Smooth muscle cell of bladder (primary cell): ENCODE data around the gene C1orf116. TPM values are rescaled to one million over a fixed set of nuclear protein-coding genes. Genes with fewer than 3 reads are reported as not detected.

Experiments
- total RNA-seq: library from RNA; depleted of rRNA; stranded (reverse); fragments of >200 nt; gene quantifications from 2 replicates; pipeline ENCODE4 v1.2.3, GENCODE V29; 2014

The C1orf116 gene
- under 0.01 TPM in 1 of 2 replicates, not detected in the other for total RNA-seq

GRCh38 chr1:207032528-207033017 is at the start of gene C1orf116:
Gene C1orf116 (minus strand): TSS chr1:207032756. CDS start chr1:207027598, 5,158 bp downstream.

GRCh38 chr1:207052911-207053769 is 20.6 kb upstream of the C1orf116 start, which contains the start of gene PFKFB2:
Gene PFKFB2 (plus strand): TSS chr1:207053275. CDS start chr1:207054718, 1,443 bp downstream.

GRCh38 chr1:207051191-207051943 is 18.8 kb upstream of the C1orf116 start, which contains the start of gene YOD1:
Gene YOD1 (minus strand): TSS chr1:207051208. CDS start chr1:207051030, 178 bp downstream.

DNA sequence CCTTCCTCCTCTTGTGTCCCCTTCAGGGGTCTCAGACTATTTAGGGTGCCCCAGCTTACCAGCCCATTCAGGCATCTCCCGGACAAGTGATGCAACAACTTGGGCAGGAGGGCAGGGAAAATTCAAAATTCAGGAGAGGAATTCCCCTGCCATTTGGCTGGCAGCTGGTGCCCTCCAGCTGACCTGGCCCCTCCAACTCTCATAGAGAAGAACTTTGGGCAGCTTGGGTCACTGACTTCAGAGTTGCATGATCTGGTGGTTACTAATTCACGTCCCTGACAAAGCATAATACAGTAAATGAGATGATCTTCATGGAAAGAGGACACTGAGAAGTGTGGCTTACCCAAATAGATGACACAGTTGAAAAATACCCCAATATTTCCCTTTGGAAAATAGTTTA is 62.1 kb downstream of the C1orf116 start, which contains the start of gene FCAMR:
TSS of gene FCAMR (minus strand) at position 15 of the 400 bp plus-strand sequence. CDS start 335 bp downstream, outside the sequence.

Other genes with a start within 250 kb of the C1orf116 start
- 0.14 TPM in 1 of 2 replicates, not detected in the other for gene IL20, start 167.1 kb downstream of the C1orf116 start, total RNA-seq
- gene IL24, start 135.3 kb downstream of the C1orf116 start, total RNA-seq, result 0.55 and 1.8 TPM in 2 replicates
- gene FCMR, start 110.8 kb downstream of the C1orf116 start, total RNA-seq, result 0.09 and 0.57 TPM in 2 replicates
- gene PIGR, start 86.3 kb downstream of the C1orf116 start, total RNA-seq, result not detected in 2 replicates
- not detected in 2 replicates for gene FCAMR, start 62.3 kb downstream of the C1orf116 start, total RNA-seq
- gene YOD1, start 18.5 kb upstream of the C1orf116 start, total RNA-seq, result 4.0 and 4.6 TPM in 2 replicates
- 3.1 and 4.6 TPM in 2 replicates for gene PFKFB2, start 20.5 kb upstream of the C1orf116 start, total RNA-seq
- gene C4BPB, start 56.1 kb upstream of the C1orf116 start, total RNA-seq, result 0.14 TPM in 1 of 2 replicates, not detected in the other
- gene C4BPA, start 71.5 kb upstream of the C1orf116 start, total RNA-seq, result under 0.01 TPM in 1 of 2 replicates, not detected in the other